Measurements from ENCODE around the gene RNF43.

- TF ChIP-seq CTCF (IDR thresholded peaks at IDR 0.05; ENCODE audit: low read length) (no peak), EZH2 (IDR thresholded peaks at IDR 0.05; ENCODE audit: borderline replicate concordance, low read length) (no peak)
Observed at GRCh38 chr17:58400826-58401225, 16.5 kb downstream of the RNF43 start.
